ENCODE measurements around the gene MRGPRX2. TPM values are rescaled to one million over a fixed set of nuclear protein-coding genes. Genes with fewer than 3 reads are reported as not detected.

The MRGPRX2 gene
- total and polyA plus RNA-seq, 9 of the 15 experiments (the other 6 are each of a cell fraction or from before 2014, with no cell fraction given) = not detected

GRCh38 chr11:19075636-19076035, 15.1 kb upstream of the MRGPRX2 start:
- POLR2A ChIA-PET = no interaction called here

More at GRCh38 chr11:19075636-19076035, 15.1 kb upstream of the MRGPRX2 start:
- H3K4me1 ChIP-seq (replicated peaks in 1 of 2; ENCODE audit: control insufficient read depth in 2 of 2, insufficient read depth in 2 of 2, low read length in 2 of 2) = no peaks in the 10 kb centered on the region; a peak in 1 of 5 replicates
- H3K9me1 ChIP-seq (ENCODE audit: control insufficient read depth, insufficient read depth, low read length) = no peaks in the 10 kb centered on the region
- H4K20me1 ChIP-seq (replicated peaks; ENCODE audit: control insufficient read depth, insufficient read depth, low read length) = no peaks in the 10 kb centered on the region
- FAIRE-seq = no peak
- H3K4me3 ChIP-seq = no peak overlapping the region
- 0 out of 5 replicates have a peak, but pooled peaks cover 0 to 3% of the 10 kb centered on the region in 2 experiments for H3K27me3 ChIP-seq (ENCODE audit: control insufficient read depth in 2 of 2, insufficient read depth in 2 of 2, low read length in 2 of 2)
- no peak overlapping the region for H3K27ac ChIP-seq (ENCODE audit: extremely low read depth, low read depth, low read length)
- no peaks in the 10 kb centered on the region for H3K9me3 ChIP-seq (replicated peaks; ENCODE audit: control insufficient read depth, insufficient read depth, low read depth, low read length)
- no peak overlapping the region for H3K9ac ChIP-seq (ENCODE audit: insufficient read depth in 1 of 2, low read depth in 2 of 2, low read length in 2 of 2)
- 0% methylated on average over 3 of the region's 3 CpGs for WGBS (ENCODE audit: insufficient coverage, low coverage, missing lambda C conversion rate)
- no peaks in the 10 kb centered on the region for H3K36me3 ChIP-seq (ENCODE audit: control insufficient read depth, insufficient read depth, low read length)
- no peak for ATAC-seq
- no peak overlapping the region for H3K4me2 ChIP-seq (ENCODE audit: insufficient read depth, low read length)
- intact Hi-C loops (cut with micrococcal nuclease) = loop anchor here (2.0 to 10.0 kb wide), 3 partner anchors 139 to 231 kb away; no protein-coding TSS in a partner anchor
- no TSS peak for BruUV-seq (replicated peaks)
- DNase-seq (ENCODE audit: extremely low read depth in 1 of 4, low spot score in 3 of 4) = no peak
- H3K79me2 ChIP-seq (ENCODE audit: control insufficient read depth, insufficient read depth, low read length) = no peaks in the 10 kb centered on the region
- CTCF ChIA-PET (ENCODE audit: low intra/inter-chr PET ratio) = no interaction called here
- TF ChIP-seq KLF6 (CRISPR knock-in tag; IDR thresholded peaks at IDR 0.05; ENCODE audit: borderline replicate concordance) (no peak), HEY1 (CRISPR knock-in tag; IDR thresholded peaks at IDR 0.05; ENCODE audit: borderline replicate concordance) (no peak), EWSR1 (IDR thresholded peaks at IDR 0.05; ENCODE audit: borderline replicate concordance, low read depth, partially characterized antibody) (no peak), MYC (IDR thresholded peaks at IDR 0.05; ENCODE audit: low read depth, low read length) (no peak), MYC (CRISPR knock-in tag; IDR thresholded peaks at IDR 0.05; ENCODE audit: borderline replicate concordance, low read depth) (no peak), KAT8 (IDR thresholded peaks at IDR 0.05; ENCODE audit: low read depth) (no peak), NFIC (IDR thresholded peaks at IDR 0.05) (no peak), CC2D1A (IDR thresholded peaks at IDR 0.05) (no peak), HMG20A (CRISPR knock-in tag; conservative IDR thresholded peaks at IDR 0.05) (no peak), LCOR (CRISPR knock-in tag; IDR thresholded peaks at IDR 0.05) (no peak), BRD4 (IDR thresholded peaks at IDR 0.05) (no peak), CCAR2 (IDR thresholded peaks at IDR 0.05; ENCODE audit: low read depth, low read length) (no peak), NFRKB (IDR thresholded peaks at IDR 0.05; ENCODE audit: low read depth) (no peak), TCF15 (CRISPR knock-in tag; IDR thresholded peaks at IDR 0.05) (no peak), ZHX1 (conservative IDR thresholded peaks at IDR 0.05; ENCODE audit: low read length) (no peak), SRSF1 (IDR thresholded peaks at IDR 0.05; ENCODE audit: low read depth, low read length) (no peak), SMARCA4 (IDR thresholded peaks at IDR 0.05) (no peak), GTF2F1 (IDR thresholded peaks at IDR 0.05; ENCODE audit: low read depth, low read length) (no peak), ERF (CRISPR knock-in tag; IDR thresholded peaks at IDR 0.05) (no peak), MAZ (CRISPR knock-in tag; conservative IDR thresholded peaks at IDR 0.05 in 1 of 2, IDR thresholded peaks at IDR 0.05 in 1 of 2) (no peak)
- in situ Hi-C loops (cut with MboI) = loop anchor here (10.0 kb wide), 2 partner anchors 489 to 829 kb away; no protein-coding TSS in a partner anchor
- H2AFZ ChIP-seq (ENCODE audit: low read depth, low read length) = no peak overlapping the region
